ENCODE data around the gene MLPH.

Gene MLPH

GRCh38 chr2:237486819-237487448 lies at the start of gene MLPH:
Gene MLPH, plus strand, starts transcription at chr2:237487251. Its CDS starts 6,176 bp downstream, at chr2:237493427.
- no peak for DNase-seq

GRCh38 chr2:237437566-237437965 lies 49.5 kb upstream of the MLPH start:
- DNase-seq: no peak

GRCh38 chr2:237438080-237438940 lies 48.7 kb upstream of the MLPH start:
- DNase-seq: no peak

- DNase-seq: peak in 1 of 2 donors; percentile 23
Measured at GRCh38 chr2:237440819-237441281, 46.2 kb upstream of the MLPH start.

GRCh38 chr2:237441605-237442274 lies 45.3 kb upstream of the MLPH start:
- peak; percentile 48 to 60 for DNase-seq

- DNase-seq: no peak
Measured at GRCh38 chr2:237444071-237444470, 43.0 kb upstream of the MLPH start.

GRCh38 chr2:237445611-237446337 lies 41.3 kb upstream of the MLPH start:
- DNase-seq: no peak

- DNase-seq: no peak
Measured at GRCh38 chr2:237446338-237446665, 40.7 kb upstream of the MLPH start.

- DNase-seq: no peak
Measured at GRCh38 chr2:237447496-237447895, 39.6 kb upstream of the MLPH start.

GRCh38 chr2:237448171-237448570 lies 38.9 kb upstream of the MLPH start:
- no peak for DNase-seq

- no peak for DNase-seq
Measured at GRCh38 chr2:237448626-237449025, 38.4 kb upstream of the MLPH start.

- no peak for DNase-seq
Measured at GRCh38 chr2:237449193-237449881, 37.7 kb upstream of the MLPH start.

- DNase-seq: no peak
Measured at GRCh38 chr2:237450108-237450507, 36.9 kb upstream of the MLPH start.

GRCh38 chr2:237450583-237450982 lies 36.5 kb upstream of the MLPH start:
- no peak for DNase-seq

- DNase-seq: no peak
Measured at GRCh38 chr2:237451643-237452469, 35.2 kb upstream of the MLPH start.

GRCh38 chr2:237452861-237453260 lies 34.2 kb upstream of the MLPH start:
- DNase-seq: no peak

GRCh38 chr2:237453671-237454070 lies 33.4 kb upstream of the MLPH start:
- DNase-seq: no peak

- DNase-seq: no peak
Measured at GRCh38 chr2:237455764-237456163, 31.3 kb upstream of the MLPH start.

GRCh38 chr2:237456200-237456843 lies 30.7 kb upstream of the MLPH start:
- DNase-seq: no peak

GRCh38 chr2:237457388-237457941 lies 29.6 kb upstream of the MLPH start:
- DNase-seq: no peak

GRCh38 chr2:237458519-237458918 lies 28.5 kb upstream of the MLPH start:
- DNase-seq: no peak
